Common myeloid progenitor, CD34-positive (primary cell): ENCODE measurements around the gene KCNH3.
"Not testable (repeated sequence)": the region's sequence is repeated elsewhere in the genome, so short reads cannot be mapped to it uniquely, and the experiment has no call there.

Source experiments
- CTCF ChIA-PET: fragments of 350-600 bp; sonication (Branson Sonifier 250); formaldehyde crosslinking; loops from one replicate; lab custom pipeline; 2021; ENCODE audit warnings: antibody characterized with exemption; lab: Charles Lee
- POLR2A ChIA-PET: fragments of 350-600 bp; sonication (Branson Sonifier 250); formaldehyde crosslinking; loops from one replicate; lab custom pipeline; 2021; ENCODE audit warnings: antibody characterized with exemption; lab: Charles Lee
- DNase-seq, 3 donors: peaks; one replicate each; pipeline versions ENCODE4 v3.0.0 to v3.0.0-alpha.2; 2013
- H3K27ac ChIP-seq, 2 experiments: 1 replicate in 1 of 2; 2 replicates in 1 of 2; pipeline ENCODE4 v1.7.0; 2013; ENCODE audit warnings: inconsistent platforms in 2 of 2, low read length in 2 of 2, mild to moderate bottlenecking in 2 of 2, low read depth in 1 of 2, moderate library complexity in 1 of 2; ENCODE audit not compliant: severe bottlenecking in 2 of 2, insufficient read depth in 1 of 2, poor library complexity in 1 of 2
- H3K27me3 ChIP-seq, 5 experiments: replicated peaks in 2 of 5; 1 replicate in 3 of 5; 2 replicates in 2 of 5; pipeline versions ENCODE4 v1.6.1 to v1.7.0; 2013; ENCODE audit warnings: low read length in 4 of 5, mild to moderate bottlenecking in 2 of 5, moderate library complexity in 2 of 5, inconsistent platforms in 1 of 5; ENCODE audit not compliant: insufficient read depth in 5 of 5, control insufficient read depth in 4 of 5
- H3K36me3 ChIP-seq, 4 experiments: 1 replicate in 2 of 4; 2 replicates in 2 of 4; pipeline versions ENCODE4 v1.6.1 to v1.7.0; 2013; ENCODE audit warnings: low read length in 3 of 4, control low read depth in 1 of 4, mild to moderate bottlenecking in 1 of 4; ENCODE audit not compliant: control insufficient read depth in 4 of 4, insufficient read depth in 4 of 4
- H3K4me1 ChIP-seq, 4 experiments: 1 replicate in 3 of 4; 2 replicates in 1 of 4; pipeline versions ENCODE4 v1.6.1 to v1.7.1; 2013; ENCODE audit warnings: low read length in 3 of 4, mild to moderate bottlenecking in 3 of 4, control low read depth in 1 of 4, inconsistent platforms in 1 of 4, moderate library complexity in 1 of 4; ENCODE audit not compliant: control insufficient read depth in 4 of 4, insufficient read depth in 4 of 4; ENCODE audit errors: control extremely low read depth in 1 of 4
- H3K4me3 ChIP-seq, 7 experiments: 1 replicate in 4 of 7; 2 replicates in 3 of 7; pipeline versions ENCODE4 v1.5.1 to v1.7.0; 2013; ENCODE audit warnings: mild to moderate bottlenecking in 7 of 7, low read length in 6 of 7, moderate library complexity in 6 of 7, inconsistent platforms in 2 of 7, low read depth in 2 of 7, control low read depth in 1 of 7; ENCODE audit not compliant: insufficient read depth in 4 of 7, control insufficient read depth in 1 of 7; ENCODE audit errors: extremely low read depth in 1 of 7
- H3K9me3 ChIP-seq, 5 experiments: 1 replicate in 4 of 5; 2 replicates in 1 of 5; pipeline versions ENCODE4 v1.6.1 to v1.7.1; 2013; ENCODE audit warnings: low read length in 4 of 5, mild to moderate bottlenecking in 2 of 5, inconsistent platforms in 1 of 5, low read depth in 1 of 5, moderate library complexity in 1 of 5; ENCODE audit not compliant: control insufficient read depth in 4 of 5, insufficient read depth in 2 of 5; ENCODE audit errors: control extremely low read depth in 1 of 5
- WGBS: methylation state at CpG from one replicate; pipeline ENCODE4 v1.1.5; 2013; ENCODE audit not compliant: insufficient coverage; 5-methylcytosine and 5-hydroxymethylcytosine counted together

The KCNH3 gene

GRCh38 chr12:49534122-49534521 is 4.7 kb upstream of the KCNH3 start:
- DNase-seq, H3K36me3 ChIP-seq, H3K4me3 ChIP-seq, H3K9me3 ChIP-seq, POLR2A ChIA-PET, H3K27ac ChIP-seq: not testable (repeated sequence)
- peaks cover 10 to 30% (median 20%) of the 10 kb centered on the region in 4 experiments for H3K4me1 ChIP-seq
- H3K27me3 ChIP-seq: peaks cover 3 to 46% (median 24%) of the 10 kb centered on the region in 5 experiments
- WGBS: 86% methylated on average over 1 of the region's 5 CpGs
- CTCF ChIA-PET: interaction anchor here (1.0 to 2.4 kb wide), 6 partner anchors 9 to 186 kb away, joined by 3 to 7 read pairs (median 4); no protein-coding TSS in a partner anchor

GRCh38 chr12:49534731-49535278 is 4.0 kb upstream of the KCNH3 start:
- Histone ChIP-seq H3K27ac (no peak overlapping the region), H3K27me3 (peaks cover 3 to 53% (median 30%) of the 10 kb centered on the region in 5 experiments), H3K9me3 (no peaks in the 10 kb centered on the region), H3K4me1 (peaks cover 5 to 31% (median 26%) of the 10 kb centered on the region in 4 experiments), H3K36me3 (no peaks in the 10 kb centered on the region), H3K4me3 (no peak overlapping the region)
- WGBS: 92% methylated on average over 5 of the region's 13 CpGs
- no peak for DNase-seq
- CTCF ChIA-PET: interaction anchor here (0.9 to 2.4 kb wide), 7 partner anchors 10 to 187 kb away, joined by 3 to 7 read pairs (median 4); no protein-coding TSS in a partner anchor
- POLR2A ChIA-PET: interaction anchor here (0.7 kb wide), 1 partner anchor 25 kb away, joined by 4 read pairs; no protein-coding TSS in a partner anchor

GRCh38 chr12:49535921-49536525 is 2.8 kb upstream of the KCNH3 start:
- 100% methylated on average over 5 of the region's 6 CpGs for WGBS
- no peak for DNase-seq

GRCh38 chr12:49536526-49537071 is 2.2 kb upstream of the KCNH3 start:
- ChIA-PET CTCF (interaction anchor here (0.8 to 2.4 kb wide), 5 partner anchors 7 to 205 kb away, joined by 3 to 7 read pairs (median 4); no protein-coding TSS in a partner anchor), POLR2A (no interaction called here)
- peak overlapping the region in 1 of 7 experiments; percentile 33 for H3K4me3 ChIP-seq
- WGBS: 31% methylated on average over 3 of the region's 3 CpGs
- peaks cover 3 to 65% (median 39%) of the 10 kb centered on the region in 5 experiments for H3K27me3 ChIP-seq
- H3K9me3 ChIP-seq: no peaks in the 10 kb centered on the region
- DNase-seq: peak in 2 of 3 donors; percentile 55 to 67
- no peaks in the 10 kb centered on the region for H3K36me3 ChIP-seq
- H3K4me1 ChIP-seq: peaks cover 5 to 32% (median 26%) of the 10 kb centered on the region in 4 experiments
- H3K27ac ChIP-seq: no peak overlapping the region

More at GRCh38 chr12:49535921-49536525, 2.8 kb upstream of the KCNH3 start:
- Histone ChIP-seq H3K27me3 (peaks cover 3 to 65% (median 39%) of the 10 kb centered on the region in 5 experiments), H3K9me3 (no peaks in the 10 kb centered on the region), H3K4me1 (peaks cover 5 to 32% (median 26%) of the 10 kb centered on the region in 4 experiments), H3K36me3 (no peaks in the 10 kb centered on the region), H3K4me3 (peak overlapping the region in 1 of 7 experiments; percentile 33), H3K27ac (no peak overlapping the region)
- POLR2A ChIA-PET: no interaction called here
- CTCF ChIA-PET: interaction anchor here (0.8 to 2.4 kb wide), 5 partner anchors 11 to 204 kb away, joined by 3 to 7 read pairs (median 4); no protein-coding TSS in a partner anchor

DNA sequence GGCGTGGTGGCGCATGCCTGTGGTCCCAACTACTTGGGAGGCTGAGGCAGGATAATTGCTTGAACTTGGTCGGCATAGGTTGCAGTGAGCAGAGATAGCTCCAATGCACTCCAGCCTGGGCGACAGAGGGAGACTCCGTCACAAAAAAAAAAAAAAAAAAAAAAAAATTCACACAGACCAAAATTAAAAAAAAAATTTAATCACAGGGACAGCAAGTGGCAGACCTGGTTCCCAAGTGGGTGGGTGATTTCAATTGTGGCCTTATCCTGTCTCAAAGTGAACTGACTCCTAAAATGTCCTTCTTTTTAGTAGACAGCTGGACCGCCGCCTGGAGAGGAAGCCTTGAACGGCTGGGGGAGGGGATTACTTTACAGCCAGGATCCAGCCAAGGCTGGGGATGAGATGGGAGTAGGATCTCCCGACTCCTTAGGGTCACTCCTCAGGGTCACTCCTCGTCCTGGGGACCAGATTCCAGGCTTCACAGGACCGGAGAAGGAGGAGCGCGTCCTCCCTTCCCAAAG is 1.5 kb upstream of the KCNH3 start:
- peak in 1 of 3 donors; percentile 21 for DNase-seq
- ChIA-PET CTCF (interaction anchor here (0.8 to 1.5 kb wide), 5 partner anchors 8 to 247 kb away, joined by 3 to 6 read pairs (median 3); no protein-coding TSS in a partner anchor), POLR2A (no interaction called here)
- 2% methylated on average over 6 of the region's 13 CpGs for WGBS
- Histone ChIP-seq H3K4me1 (peaks cover 5 to 32% (median 26%) of the 10 kb centered on the region in 4 experiments), H3K4me3 (peak overlapping the region in 6 of 7 experiments; percentile 4 to 68 (median 54)), H3K36me3 (no peaks in the 10 kb centered on the region), H3K27ac (no peak overlapping the region), H3K27me3 (peaks cover 3 to 65% (median 39%) of the 10 kb centered on the region in 5 experiments), H3K9me3 (no peaks in the 10 kb centered on the region)

DNA sequence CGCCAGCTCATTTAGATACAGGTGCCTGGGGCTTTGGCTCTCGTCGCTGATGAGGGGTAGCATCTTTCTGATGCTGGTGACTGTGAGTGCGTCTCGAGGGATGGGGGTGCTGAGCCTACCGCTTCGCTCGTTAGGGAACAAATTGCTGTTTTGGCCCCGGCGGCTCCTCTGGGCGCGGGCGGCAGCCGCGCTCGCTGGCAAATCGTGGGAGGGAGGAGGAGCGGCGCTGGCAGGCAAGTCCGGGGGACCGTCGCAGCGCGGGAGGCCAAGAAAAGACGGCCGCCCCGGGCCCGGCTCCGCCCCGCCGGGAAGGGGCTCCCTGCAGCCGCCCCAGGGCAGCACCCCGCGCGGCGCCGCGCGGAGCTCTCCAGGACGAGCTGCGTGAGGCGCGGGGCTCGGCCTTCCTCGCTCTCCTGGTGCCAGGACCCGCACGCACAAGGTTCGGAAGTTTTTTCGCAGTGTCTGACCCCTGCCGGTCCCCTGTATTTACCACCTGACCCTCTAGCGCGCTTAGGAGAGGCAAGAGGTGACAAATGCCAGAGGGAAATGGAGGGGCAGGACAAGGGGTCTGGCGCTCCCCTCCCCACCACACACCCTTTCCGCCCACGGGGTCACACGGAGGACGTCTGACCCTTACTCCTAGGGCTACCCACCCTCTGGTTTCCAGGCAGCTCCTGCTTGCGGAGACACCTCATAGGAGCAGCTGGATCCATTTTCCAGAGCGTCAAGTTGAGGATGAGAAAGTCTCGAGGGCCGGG is 899 bp upstream of the KCNH3 start:
- H3K27ac ChIP-seq: no peak overlapping the region
- no peaks in the 10 kb centered on the region for H3K36me3 ChIP-seq
- CTCF ChIA-PET: interaction anchor here (0.6 to 1.5 kb wide), 6 partner anchors 9 to 248 kb away, joined by 3 to 6 read pairs (median 3); no protein-coding TSS in a partner anchor
- DNase-seq: peak; percentile 28 to 54 (median 49)
- H3K27me3 ChIP-seq: peaks cover 3 to 65% (median 39%) of the 10 kb centered on the region in 5 experiments
- WGBS: under 1% methylated on average over 49 of the region's 61 CpGs
- peaks cover 5 to 32% (median 26%) of the 10 kb centered on the region in 4 experiments for H3K4me1 ChIP-seq
- H3K4me3 ChIP-seq: peak overlapping the region in 6 of 7 experiments; percentile 32 to 68 (median 56)
- POLR2A ChIA-PET: no interaction called here
- H3K9me3 ChIP-seq: no peaks in the 10 kb centered on the region
